CD4-positive, CD25-positive, alpha-beta regulatory T cell (primary cell): ENCODE results near the gene RNU6-9. TPM values are rescaled to one million over a fixed set of nuclear protein-coding genes. Genes with fewer than 3 reads are reported as not detected.

ENCODE experiments used
- ATAC-seq, 2 donors: fragments of 150-1000 bp; cut with Tn5 transposase; one replicate each; pipeline ENCODE4 v1.10.0; 2021; ENCODE audit warnings: low read depth in 2 of 2, moderate number of reproducible peaks in 2 of 2, moderate library complexity in 1 of 2
- DNase-seq, 3 donors: peaks; one replicate each; pipeline versions ENCODE4 v3.0.0 to v3.0.0-alpha.2; 2012 to 2022; ENCODE audit warnings: mixed read lengths in 1 of 3
- H3K27ac ChIP-seq: one replicate; pipeline ENCODE4 v1.7.0; 2013; ENCODE audit warnings: mild to moderate bottlenecking, low read length; ENCODE audit not compliant: insufficient read depth, poor library complexity, severe bottlenecking
- H3K27me3 ChIP-seq: one replicate; pipeline ENCODE4 v1.7.0; 2013; ENCODE audit warnings: low read length; ENCODE audit not compliant: control insufficient read depth, insufficient read depth
- H3K36me3 ChIP-seq: one replicate; pipeline ENCODE4 v1.7.0; 2013; ENCODE audit warnings: mild to moderate bottlenecking, low read length, moderate library complexity; ENCODE audit not compliant: control insufficient read depth, insufficient read depth
- H3K4me1 ChIP-seq: 2 replicates; pipeline ENCODE4 v1.7.0; 2013; ENCODE audit warnings: mild to moderate bottlenecking, low read length; ENCODE audit not compliant: insufficient read depth, control insufficient read depth, poor library complexity, severe bottlenecking
- H3K4me3 ChIP-seq: one replicate; pipeline ENCODE4 v1.7.0; 2013; ENCODE audit warnings: low read depth, mild to moderate bottlenecking, low read length, moderate library complexity
- H3K9me3 ChIP-seq, 2 experiments: 1 replicate in 1 of 2; 2 replicates in 1 of 2; pipeline ENCODE4 v1.7.0; 2013; ENCODE audit warnings: low read length in 2 of 2, mild to moderate bottlenecking in 1 of 2, moderate library complexity in 1 of 2; ENCODE audit not compliant: control insufficient read depth in 2 of 2
- H3K27ac Mint-ChIP-seq, 3 donors: one replicate each; pipeline ENCODE4 v1.8.0; 2020 to 2022; ENCODE audit warnings: mild to moderate bottlenecking in 3 of 3, mixed read lengths in 3 of 3, moderate library complexity in 2 of 3
- H3K27me3 Mint-ChIP-seq: one replicate; pipeline ENCODE4 v1.8.0; 2022; ENCODE audit warnings: mild to moderate bottlenecking, mixed read lengths
- H3K36me3 Mint-ChIP-seq: one replicate; pipeline ENCODE4 v1.8.0; 2020; ENCODE audit warnings: mixed read lengths
- H3K4me1 Mint-ChIP-seq, 4 donors: one replicate each; pipeline ENCODE4 v1.8.0; 2020 to 2022; ENCODE audit warnings: mixed read lengths in 4 of 4, mild to moderate bottlenecking in 1 of 4
- H3K4me3 Mint-ChIP-seq, 4 donors: one replicate each; pipeline ENCODE4 v1.8.0; 2020 to 2022; ENCODE audit warnings: mild to moderate bottlenecking in 4 of 4, mixed read lengths in 4 of 4, moderate library complexity in 3 of 4
- H3K9me3 Mint-ChIP-seq, 7 donors: one replicate each; pipeline ENCODE4 v1.8.0; 2020 to 2022; ENCODE audit warnings: mixed read lengths in 7 of 7, mild to moderate bottlenecking in 3 of 7, moderate library complexity in 2 of 7
- polyA plus RNA-seq, 4 donors: library from polyadenylated mRNA; unstranded; fragments of 300-500 nt; fragmentation: Illumina TruSeq; gene quantifications; one replicate each; pipeline ENCODE4 v1.2.3, GENCODE V29; 2021
- total RNA-seq: library from RNA; stranded (reverse); gene quantifications from one replicate; pipeline ENCODE4 v1.2.3, GENCODE V29; 2022

RNU6-9 gene
- total and polyA plus RNA-seq, 5 donors from 2014 or later, result not detected

DNA sequence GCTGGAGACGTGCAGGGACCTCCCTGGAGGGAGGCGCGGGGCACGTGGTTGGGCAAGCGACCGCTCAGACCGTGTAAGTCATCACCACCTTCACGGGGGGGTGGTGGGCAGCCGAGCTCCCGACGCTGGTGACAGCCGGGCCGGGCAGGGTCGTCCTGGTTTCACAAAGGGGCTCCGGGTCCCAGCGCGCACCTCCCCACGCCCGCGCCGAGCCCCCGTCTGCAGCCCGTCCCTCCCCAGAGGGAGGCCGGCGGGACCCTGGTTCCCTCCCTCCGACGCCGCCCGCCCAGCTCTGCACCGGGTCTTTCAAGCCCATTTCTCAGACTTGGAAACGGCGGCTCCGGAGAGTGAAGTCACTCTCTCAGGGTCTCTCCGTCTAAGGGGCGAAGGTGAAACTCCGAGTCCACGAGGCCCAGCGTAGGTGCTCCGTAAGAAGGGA is 31.8 kb downstream of the RNU6-9 start:
- DNase-seq, result peak in 1 of 3 donors; percentile 84
- H3K4me1 ChIP-seq, result peaks cover 36% of the 10 kb centered on the region

DNA sequence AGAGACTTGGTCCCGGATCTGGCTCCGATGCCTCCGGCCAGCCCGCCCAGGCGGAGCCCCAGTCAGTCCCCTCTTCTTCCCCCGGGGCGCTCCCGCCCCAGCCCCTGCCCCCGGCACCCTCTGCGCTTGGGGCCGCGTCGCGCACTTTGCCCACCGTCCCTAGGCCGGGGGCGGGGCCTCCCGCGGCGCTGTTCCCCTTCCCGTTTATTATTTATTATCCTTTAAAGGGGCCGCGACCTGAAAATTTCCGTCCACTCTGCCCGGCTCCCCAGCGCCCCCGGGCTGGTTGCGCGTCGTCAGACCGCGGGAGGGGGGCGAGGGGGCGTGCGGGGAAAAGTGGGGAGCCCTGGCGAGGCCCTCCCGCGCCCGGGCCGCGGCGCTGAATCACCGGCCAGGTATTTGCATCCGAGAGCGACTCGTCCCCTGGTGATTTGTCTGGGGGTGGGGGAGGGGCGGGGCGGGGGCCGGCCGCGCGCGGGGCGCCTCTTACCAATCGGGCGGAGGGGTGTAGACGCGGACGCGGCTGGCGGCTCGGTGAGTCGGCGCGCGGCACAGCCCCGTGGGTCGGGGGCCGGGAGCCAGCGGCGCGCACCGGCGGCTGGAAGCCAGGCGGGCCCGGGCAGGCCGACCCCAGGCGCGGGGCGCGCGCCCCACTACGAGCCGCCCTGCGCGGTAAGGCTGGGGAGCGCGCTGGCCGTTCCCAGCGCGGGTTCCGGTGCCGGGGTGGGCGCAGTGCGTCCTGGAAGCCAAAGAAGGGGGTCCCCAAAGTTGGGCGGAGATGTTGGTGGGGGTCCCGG is 32.4 kb downstream of the RNU6-9 start, which contains the start of gene ARID3A:
ARID3A (plus strand) TSS at position 510 of the 797 bp plus-strand sequence. CDS start 3,494 bp downstream, outside the sequence.
- Histone ChIP-seq H3K27me3 (no peaks in the 10 kb centered on the region), H3K4me1 (peaks cover 30% of the 10 kb centered on the region), H3K27ac (peak within 1 kb of the TSS; percentile 69), H3K36me3 (no peaks in the 10 kb centered on the region), H3K9me3 (no peaks in the 10 kb centered on the region), H3K4me3 (peak within 1 kb of the TSS; percentile 65)
- peaks cover 0 to 27% (median 9%) of the 10 kb centered on the region in 4 donors for H3K4me1 Mint-ChIP-seq
- peaks cover 0 to 3% (median 0%) of the 10 kb centered on the region in 7 donors for H3K9me3 Mint-ChIP-seq
- no peaks in the 10 kb centered on the region for H3K36me3 Mint-ChIP-seq
- peak within 1 kb of the TSS in 2 of 3 donors; percentile 43 to 46 for H3K27ac Mint-ChIP-seq
- H3K4me3 Mint-ChIP-seq, result peak within 1 kb of the TSS; percentile 81 to 94 (median 85)
- peaks cover 17% of the 10 kb centered on the region for H3K27me3 Mint-ChIP-seq
- peak; percentile 65 to 86 (median 83) for DNase-seq
- ATAC-seq, result peak; percentile 75 to 77

More for the DNA sequence above, 31.8 kb downstream of the RNU6-9 start:
- Mint-ChIP-seq H3K27me3 (peaks cover 17% of the 10 kb centered on the region), H3K4me1 (peaks cover 0 to 28% (median 11%) of the 10 kb centered on the region in 4 donors), H3K27ac (peak overlapping the region in 2 of 3 donors; percentile 43 to 46), H3K36me3 (no peaks in the 10 kb centered on the region), H3K9me3 (peaks cover 0 to 3% (median 0%) of the 10 kb centered on the region in 7 donors), H3K4me3 (peak overlapping the region; percentile 80 to 94 (median 84))
- H3K27me3 ChIP-seq, result no peaks in the 10 kb centered on the region
- no peaks in the 10 kb centered on the region for H3K36me3 ChIP-seq
- ATAC-seq, result peak; percentile 47 to 56
- H3K4me3 ChIP-seq, result peak overlapping the region; percentile 65
- H3K27ac ChIP-seq, result peak overlapping the region; percentile 69
- H3K9me3 ChIP-seq, result no peaks in the 10 kb centered on the region

DNA sequence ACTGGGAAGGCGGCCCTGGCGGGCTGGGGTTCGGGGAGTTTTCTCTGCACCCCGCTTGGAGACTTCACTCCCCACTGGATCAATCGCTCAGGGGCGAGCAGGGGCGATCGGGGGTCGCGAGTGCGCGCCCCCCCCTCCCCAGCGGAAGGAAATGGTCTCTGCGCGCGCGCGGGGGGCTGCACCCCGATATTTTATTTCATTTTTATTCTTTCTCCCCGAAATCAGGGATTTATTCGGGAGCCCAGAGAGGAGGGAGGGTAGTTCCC is 33.0 kb downstream of the RNU6-9 start:
- Histone ChIP-seq H3K27ac (peak overlapping the region; percentile 33), H3K9me3 (no peaks in the 10 kb centered on the region), H3K4me1 (peaks cover 27% of the 10 kb centered on the region), H3K36me3 (no peaks in the 10 kb centered on the region), H3K27me3 (no peaks in the 10 kb centered on the region), H3K4me3 (peak overlapping the region; percentile 26)
- DNase-seq (no peak), ATAC-seq (no peak)
- Mint-ChIP-seq H3K9me3 (peaks cover 0 to 3% (median 0%) of the 10 kb centered on the region in 7 donors), H3K4me3 (peak overlapping the region; percentile 73 to 83 (median 80)), H3K27me3 (peaks cover 14% of the 10 kb centered on the region), H3K27ac (no peak overlapping the region), H3K4me1 (peaks cover 0 to 25% (median 8%) of the 10 kb centered on the region in 4 donors), H3K36me3 (no peaks in the 10 kb centered on the region)

DNA sequence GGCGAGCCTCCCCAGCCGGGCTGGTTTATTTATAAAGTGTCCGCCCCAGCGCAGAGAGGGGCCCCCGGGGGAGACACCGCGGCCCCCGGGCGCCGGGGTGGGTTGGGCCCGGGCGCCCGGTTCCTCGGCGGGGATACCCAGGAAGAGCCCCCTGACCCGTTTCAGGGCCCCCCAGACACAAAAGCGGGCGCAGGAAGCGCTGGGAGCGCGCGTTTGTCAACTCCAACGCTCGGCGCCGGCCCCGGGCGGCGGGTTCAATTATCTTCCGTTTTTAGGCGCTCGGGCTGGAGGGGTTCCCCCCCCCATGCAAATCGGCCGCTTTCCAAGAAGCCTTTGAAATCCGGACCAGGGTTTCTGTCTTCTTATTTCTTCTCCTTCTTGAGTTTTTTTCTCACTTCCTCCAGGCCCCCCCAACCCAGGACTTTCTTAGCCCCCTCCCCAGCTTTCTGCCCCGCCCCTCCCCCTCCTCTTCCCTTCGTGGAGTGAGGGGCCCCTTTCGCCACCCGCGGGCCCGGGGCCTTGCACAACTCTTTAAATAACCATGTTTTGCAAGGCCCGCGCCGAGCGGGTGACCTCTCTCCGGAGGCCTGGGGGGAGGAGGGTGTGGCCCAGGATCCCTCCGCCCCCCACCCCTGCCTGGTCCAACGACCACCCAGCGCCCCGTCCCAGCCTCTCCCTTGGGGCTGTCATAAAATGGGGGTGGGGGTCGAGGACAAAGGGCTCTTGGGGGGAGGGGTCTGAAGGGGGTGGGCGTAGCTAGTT is 33.5 kb downstream of the RNU6-9 start:
- no peaks in the 10 kb centered on the region for H3K36me3 Mint-ChIP-seq
- DNase-seq, result peak in 1 of 3 donors; percentile 71
- no peak for ATAC-seq
- no peaks in the 10 kb centered on the region for H3K36me3 ChIP-seq
- H3K4me3 Mint-ChIP-seq, result peak overlapping the region; percentile 73 to 85 (median 84)
- H3K27ac ChIP-seq, result peak overlapping the region; percentile 33
- no peaks in the 10 kb centered on the region for H3K9me3 ChIP-seq
- no peak overlapping the region for H3K27ac Mint-ChIP-seq
- peak overlapping the region; percentile 26 for H3K4me3 ChIP-seq
- H3K4me1 Mint-ChIP-seq, result peaks cover 0 to 21% (median 6%) of the 10 kb centered on the region in 4 donors
- H3K27me3 ChIP-seq, result no peaks in the 10 kb centered on the region
- H3K27me3 Mint-ChIP-seq, result peaks cover 9% of the 10 kb centered on the region
- H3K9me3 Mint-ChIP-seq, result peaks cover 0 to 3% (median 0%) of the 10 kb centered on the region in 7 donors
- H3K4me1 ChIP-seq, result peaks cover 23% of the 10 kb centered on the region

DNA sequence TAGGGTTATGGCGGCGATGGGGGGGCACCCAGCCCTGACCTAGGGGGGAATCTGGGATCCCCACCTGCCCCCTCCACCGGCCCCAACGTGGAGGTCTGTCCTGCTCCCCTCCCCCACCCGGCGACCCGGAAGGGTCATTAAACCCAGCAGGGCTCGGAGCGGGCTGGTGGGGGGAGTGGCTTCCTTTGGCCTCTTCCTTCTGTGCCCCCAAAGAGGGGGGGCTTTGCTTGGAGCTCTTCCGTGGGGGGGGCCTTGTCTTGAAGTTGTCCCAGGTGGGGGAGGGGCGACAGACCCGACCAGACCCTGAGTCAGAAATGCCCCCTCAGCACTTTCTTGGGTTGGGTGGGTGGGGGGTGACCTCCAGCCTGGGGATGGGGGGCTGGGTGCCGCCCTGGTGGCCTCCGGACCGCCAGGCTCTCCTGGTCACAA is 34.1 kb downstream of the RNU6-9 start:
- H3K4me3 Mint-ChIP-seq, result peak overlapping the region in 3 of 4 donors; percentile 38 to 74 (median 65)
- H3K27ac Mint-ChIP-seq, result no peak overlapping the region
- no peak for ATAC-seq

DNA sequence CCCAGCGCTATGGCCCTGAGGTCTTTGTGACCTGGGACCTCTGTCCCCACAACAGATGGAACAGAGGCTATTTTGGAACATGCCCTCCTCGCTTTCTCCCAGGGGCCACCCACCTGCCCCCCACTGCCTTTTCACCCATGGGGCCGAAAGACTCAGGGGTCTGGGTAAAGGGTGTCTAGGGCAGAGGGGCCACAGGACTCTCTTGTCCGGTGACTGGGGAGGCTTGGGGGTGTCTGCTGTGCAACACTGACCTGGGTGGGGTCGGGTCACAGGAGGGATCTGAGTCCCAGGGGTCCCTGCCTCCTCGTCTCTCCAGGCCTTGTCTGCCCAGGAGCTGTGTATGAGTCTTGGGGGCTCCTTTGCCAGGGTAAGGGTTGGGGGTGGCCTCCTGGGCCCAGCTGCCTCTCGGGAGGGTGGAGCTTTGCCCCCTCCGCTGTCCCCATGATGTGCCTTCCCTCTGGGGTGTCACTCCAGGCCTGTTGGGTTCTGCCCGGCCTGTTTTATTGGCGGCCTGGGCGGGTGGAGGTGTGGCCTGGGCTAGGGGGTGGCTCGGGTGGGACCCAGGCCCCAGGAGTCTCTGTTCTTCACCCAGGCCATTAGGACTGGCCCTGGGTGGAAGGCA is 34.6 kb downstream of the RNU6-9 start:
- no peaks in the 10 kb centered on the region for H3K9me3 ChIP-seq
- H3K4me1 Mint-ChIP-seq, result peaks cover 0 to 26% (median 5%) of the 10 kb centered on the region in 4 donors
- no peak overlapping the region for H3K27ac Mint-ChIP-seq
- H3K4me3 Mint-ChIP-seq, result peak overlapping the region; percentile 38 to 74 (median 64)
- DNase-seq, result no peak
- no peak overlapping the region for H3K27ac ChIP-seq
- ATAC-seq, result no peak
- peaks cover 0 to 3% (median 0%) of the 10 kb centered on the region in 7 donors for H3K9me3 Mint-ChIP-seq
- H3K27me3 Mint-ChIP-seq, result peaks cover 5% of the 10 kb centered on the region
- H3K27me3 ChIP-seq, result no peaks in the 10 kb centered on the region
- H3K4me3 ChIP-seq, result no peak overlapping the region
- H3K36me3 ChIP-seq, result no peaks in the 10 kb centered on the region
- H3K36me3 Mint-ChIP-seq, result no peaks in the 10 kb centered on the region
- H3K4me1 ChIP-seq, result peaks cover 33% of the 10 kb centered on the region

More for the DNA sequence above, 34.1 kb downstream of the RNU6-9 start:
- peak overlapping the region; percentile 14 for H3K27ac ChIP-seq
- H3K27me3 ChIP-seq, result no peaks in the 10 kb centered on the region
- peaks cover 28% of the 10 kb centered on the region for H3K4me1 ChIP-seq
- peaks cover 5% of the 10 kb centered on the region for H3K27me3 Mint-ChIP-seq
- H3K4me1 Mint-ChIP-seq, result peaks cover 0 to 22% (median 3%) of the 10 kb centered on the region in 4 donors
- H3K9me3 Mint-ChIP-seq, result peaks cover 0 to 3% (median 0%) of the 10 kb centered on the region in 7 donors
- no peaks in the 10 kb centered on the region for H3K9me3 ChIP-seq
- H3K4me3 ChIP-seq, result no peak overlapping the region
- no peak for DNase-seq
- H3K36me3 ChIP-seq, result no peaks in the 10 kb centered on the region
- H3K36me3 Mint-ChIP-seq, result no peaks in the 10 kb centered on the region

DNA sequence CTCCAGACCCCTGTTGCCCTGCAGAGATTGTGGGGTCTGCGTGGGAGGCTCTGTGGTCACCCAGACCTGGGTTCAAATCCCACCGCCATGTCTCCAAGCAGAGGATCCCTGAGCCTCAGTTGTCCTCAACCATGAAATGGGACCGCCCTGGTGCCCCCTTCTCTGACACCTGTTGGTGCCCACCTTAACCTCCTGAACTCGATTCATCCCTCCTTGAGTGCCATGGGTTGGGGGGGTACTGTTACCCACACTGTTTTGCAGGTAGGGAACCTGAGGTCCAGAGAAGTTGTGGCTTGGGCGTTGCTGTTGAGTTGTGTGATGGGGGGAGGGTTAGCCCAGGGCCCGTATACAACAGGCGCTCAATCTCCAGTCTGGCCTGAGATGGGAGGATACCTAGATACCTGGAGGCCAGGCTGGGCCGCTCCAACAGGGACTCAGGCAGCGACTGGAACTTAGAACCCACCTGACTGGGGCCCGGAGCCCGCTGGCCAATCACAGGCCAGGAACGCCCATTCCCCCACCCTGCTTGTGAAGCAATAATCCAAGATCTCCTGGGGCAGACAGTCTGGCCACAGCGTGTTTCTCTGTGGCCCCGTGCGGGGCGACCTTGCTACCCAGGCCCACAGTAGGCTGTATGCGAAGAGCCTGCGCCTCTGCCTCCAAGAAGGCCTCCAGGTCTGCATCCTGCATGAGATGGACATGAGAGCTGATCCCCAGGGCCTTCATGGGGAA is 35.4 kb downstream of the RNU6-9 start:
- no peak for ATAC-seq
- Histone ChIP-seq H3K4me1 (peaks cover 40% of the 10 kb centered on the region), H3K27ac (no peak overlapping the region), H3K36me3 (no peaks in the 10 kb centered on the region), H3K27me3 (no peaks in the 10 kb centered on the region), H3K4me3 (no peak overlapping the region), H3K9me3 (no peaks in the 10 kb centered on the region)
- no peak for DNase-seq
- Mint-ChIP-seq H3K36me3 (no peaks in the 10 kb centered on the region), H3K9me3 (no peaks in the 10 kb centered on the region), H3K4me3 (peak overlapping the region; percentile 33 to 80 (median 56)), H3K4me1 (peaks cover 0 to 25% (median 6%) of the 10 kb centered on the region in 4 donors), H3K27ac (no peak overlapping the region), H3K27me3 (no peaks in the 10 kb centered on the region)
